ENCODE measurements around the gene SCARF1.

Gene SCARF1

GRCh38 chr17:1592751-1593629 lies 52.5 kb downstream of the SCARF1 start:
- peak; percentile 19 for DNase-seq

GRCh38 chr17:1591474-1592090 lies 54.0 kb downstream of the SCARF1 start:
- no peak for DNase-seq

- no peak for DNase-seq
Measured at GRCh38 chr17:1590747-1591473, 54.6 kb downstream of the SCARF1 start.

GRCh38 chr17:1590029-1590746 lies 55.3 kb downstream of the SCARF1 start:
- DNase-seq, result no peak

GRCh38 chr17:1588821-1589585 lies 56.5 kb downstream of the SCARF1 start:
- DNase-seq, result no peak

GRCh38 chr17:1584167-1584566 lies 61.4 kb downstream of the SCARF1 start:
- DNase-seq, result no peak
